ENCODE data around the gene TNF.

DNA sequence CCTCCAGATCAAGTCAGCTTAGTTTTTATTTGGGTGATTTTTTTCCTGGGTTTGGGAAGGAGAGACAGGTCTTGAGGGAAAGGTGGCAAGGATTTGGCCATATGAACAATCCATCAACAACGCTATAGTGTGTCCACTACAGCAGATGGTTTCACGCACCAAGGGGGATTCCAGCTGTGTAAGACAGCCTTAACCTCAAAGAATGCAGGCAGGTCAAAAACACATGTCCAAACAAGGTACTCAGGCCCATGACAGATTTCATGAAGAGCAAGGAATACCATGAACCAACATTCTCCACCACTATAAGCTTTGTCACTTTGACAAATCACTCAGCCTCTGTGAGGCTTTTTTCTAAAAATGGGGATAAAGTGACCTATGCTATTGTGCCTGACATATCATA lies 41.6 kb downstream of the TNF start:
- TF ChIP-seq ZNF564 (CRISPR knock-in tag; IDR thresholded peaks at IDR 0.05) = no peak
- no peak for TF ChIP-seq KDM5B (CRISPR knock-in tag; IDR thresholded peaks at IDR 0.05; ENCODE audit: borderline replicate concordance)
- TF ChIP-seq PRMT3 (CRISPR knock-in tag; IDR thresholded peaks at IDR 0.05; ENCODE audit: borderline replicate concordance, low read depth) = no peak
- no peak for TF ChIP-seq TCF12 (IDR thresholded peaks at IDR 0.05)
- TF ChIP-seq TCF12 (CRISPR knock-in tag; IDR thresholded peaks at IDR 0.05) = no peak
- no peak for TF ChIP-seq HNRNPH1 (optimal IDR thresholded peaks at IDR 0.05; ENCODE audit: low read depth, low read length)
- TF ChIP-seq RNF2 (conservative IDR thresholded peaks at IDR 0.05; ENCODE audit: low read depth) = no peak
- TF ChIP-seq, protein P1, sequence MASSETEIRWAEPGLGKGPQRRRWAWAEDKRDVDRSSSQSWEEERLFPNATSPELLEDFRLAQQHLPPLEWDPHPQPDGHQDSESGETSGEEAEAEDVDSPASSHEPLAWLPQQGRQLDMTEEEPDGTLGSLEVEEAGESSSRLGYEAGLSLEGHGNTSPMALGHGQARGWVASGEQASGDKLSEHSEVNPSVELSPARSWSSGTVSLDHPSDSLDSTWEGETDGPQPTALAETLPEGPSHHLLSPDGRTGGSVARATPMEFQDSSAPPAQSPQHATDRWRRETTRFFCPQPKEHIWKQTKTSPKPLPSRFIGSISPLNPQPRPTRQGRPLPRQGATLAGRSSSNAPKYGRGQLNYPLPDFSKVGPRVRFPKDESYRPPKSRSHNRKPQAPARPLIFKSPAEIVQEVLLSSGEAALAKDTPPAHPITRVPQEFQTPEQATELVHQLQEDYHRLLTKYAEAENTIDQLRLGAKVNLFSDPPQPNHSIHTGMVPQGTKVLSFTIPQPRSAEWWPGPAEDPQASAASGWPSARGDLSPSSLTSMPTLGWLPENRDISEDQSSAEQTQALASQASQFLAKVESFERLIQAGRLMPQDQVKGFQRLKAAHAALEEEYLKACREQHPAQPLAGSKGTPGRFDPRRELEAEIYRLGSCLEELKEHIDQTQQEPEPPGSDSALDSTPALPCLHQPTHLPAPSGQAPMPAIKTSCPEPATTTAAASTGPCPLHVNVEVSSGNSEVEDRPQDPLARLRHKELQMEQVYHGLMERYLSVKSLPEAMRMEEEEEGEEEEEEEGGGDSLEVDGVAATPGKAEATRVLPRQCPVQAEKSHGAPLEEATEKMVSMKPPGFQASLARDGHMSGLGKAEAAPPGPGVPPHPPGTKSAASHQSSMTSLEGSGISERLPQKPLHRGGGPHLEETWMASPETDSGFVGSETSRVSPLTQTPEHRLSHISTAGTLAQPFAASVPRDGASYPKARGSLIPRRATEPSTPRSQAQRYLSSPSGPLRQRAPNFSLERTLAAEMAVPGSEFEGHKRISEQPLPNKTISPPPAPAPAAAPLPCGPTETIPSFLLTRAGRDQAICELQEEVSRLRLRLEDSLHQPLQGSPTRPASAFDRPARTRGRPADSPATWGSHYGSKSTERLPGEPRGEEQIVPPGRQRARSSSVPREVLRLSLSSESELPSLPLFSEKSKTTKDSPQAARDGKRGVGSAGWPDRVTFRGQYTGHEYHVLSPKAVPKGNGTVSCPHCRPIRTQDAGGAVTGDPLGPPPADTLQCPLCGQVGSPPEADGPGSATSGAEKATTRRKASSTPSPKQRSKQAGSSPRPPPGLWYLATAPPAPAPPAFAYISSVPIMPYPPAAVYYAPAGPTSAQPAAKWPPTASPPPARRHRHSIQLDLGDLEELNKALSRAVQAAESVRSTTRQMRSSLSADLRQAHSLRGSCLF (CRISPR knock-in tag; IDR thresholded peaks at IDR 0.05; ENCODE audit: borderline replicate concordance) = no peak
- TF ChIP-seq SAFB2 (CRISPR knock-in tag; IDR thresholded peaks at IDR 0.05; ENCODE audit: borderline replicate concordance, low read depth) = no peak
- TF ChIP-seq, protein P2, sequence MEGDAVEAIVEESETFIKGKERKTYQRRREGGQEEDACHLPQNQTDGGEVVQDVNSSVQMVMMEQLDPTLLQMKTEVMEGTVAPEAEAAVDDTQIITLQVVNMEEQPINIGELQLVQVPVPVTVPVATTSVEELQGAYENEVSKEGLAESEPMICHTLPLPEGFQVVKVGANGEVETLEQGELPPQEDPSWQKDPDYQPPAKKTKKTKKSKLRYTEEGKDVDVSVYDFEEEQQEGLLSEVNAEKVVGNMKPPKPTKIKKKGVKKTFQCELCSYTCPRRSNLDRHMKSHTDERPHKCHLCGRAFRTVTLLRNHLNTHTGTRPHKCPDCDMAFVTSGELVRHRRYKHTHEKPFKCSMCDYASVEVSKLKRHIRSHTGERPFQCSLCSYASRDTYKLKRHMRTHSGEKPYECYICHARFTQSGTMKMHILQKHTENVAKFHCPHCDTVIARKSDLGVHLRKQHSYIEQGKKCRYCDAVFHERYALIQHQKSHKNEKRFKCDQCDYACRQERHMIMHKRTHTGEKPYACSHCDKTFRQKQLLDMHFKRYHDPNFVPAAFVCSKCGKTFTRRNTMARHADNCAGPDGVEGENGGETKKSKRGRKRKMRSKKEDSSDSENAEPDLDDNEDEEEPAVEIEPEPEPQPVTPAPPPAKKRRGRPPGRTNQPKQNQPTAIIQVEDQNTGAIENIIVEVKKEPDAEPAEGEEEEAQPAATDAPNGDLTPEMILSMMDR (CRISPR knock-in tag; IDR thresholded peaks at IDR 0.05) = no peak
- TF ChIP-seq NFE2L1 (CRISPR knock-in tag; IDR thresholded peaks at IDR 0.05; ENCODE audit: borderline replicate concordance) = no peak
- TF ChIP-seq ZNF317 (CRISPR knock-in tag; IDR thresholded peaks at IDR 0.05) = no peak
- TF ChIP-seq ZNF556 (CRISPR knock-in tag; IDR thresholded peaks at IDR 0.05; ENCODE audit: borderline replicate concordance) = no peak
